GM12878 (cell line): ENCODE results near the gene RPA3. TPM values are rescaled to one million over a fixed set of nuclear protein-coding genes. Genes with fewer than 3 reads are reported as not detected.

Experiments used
- ATAC-seq: fragments of 200-7000 bp; cut with Tn5 transposase; 3 replicates; pipeline ENCODE4 v1.9.1; 2020; ENCODE audit warnings: mild to moderate bottlenecking, moderate library complexity
- BruUV-seq: library from RNA; stranded (reverse); fragments of 400-500 nt; replicated peaks from 2 replicates; lab custom pipeline; 2021; lab: Mats Ljungman, UMichigan
- CTCF ChIA-PET: fragments of 300-600 bp; sonication (Branson Sonifier 250); formaldehyde crosslinking; extraction: SDS; loops from one replicate; lab custom pipeline; 2021; ENCODE audit warnings: inconsistent platforms; lab: Yijun Ruan, JAX
- POLR2A ChIA-PET: fragments of 350-600 bp; formaldehyde crosslinking; extraction: SDS; loops from one replicate; lab custom pipeline; 2021; ENCODE audit warnings: inconsistent platforms; lab: Charles Lee
- RAD21 ChIA-PET: fragments of 300-600 bp; sonication (Branson Sonifier 250); formaldehyde crosslinking; loops from one replicate; lab custom pipeline; 2023; ENCODE audit warnings: antibody characterized with exemption; ENCODE audit not compliant: unreplicated experiment; lab: Charles Lee
- SMC1A ChIA-PET: fragments of 300-600 bp; sonication (Branson Sonifier 250); formaldehyde crosslinking; loops from one replicate; lab custom pipeline; 2023; ENCODE audit not compliant: unreplicated experiment, uncharacterized antibody; lab: Charles Lee
- DNase-seq: peaks from one replicate; pipeline ENCODE4 v3.0.0-alpha.2; 2011; ENCODE audit warnings: low read depth, low spot score
- FAIRE-seq: peaks from 3 replicates; lab custom pipeline; 2011; peaks lifted over from hg19 to GRCh38; lab: Jason Lieb, UNC
- H2AFZ ChIP-seq: 2 replicates; pipeline ENCODE4 v1.6.0; 2011; ENCODE audit warnings: low read depth, low read length, control low read depth; ENCODE audit not compliant: control insufficient read depth
- H3K27ac ChIP-seq: 2 replicates; pipeline ENCODE4 v1.5.1; 2011; ENCODE audit warnings: control low read depth; ENCODE audit not compliant: control insufficient read depth, insufficient read depth
- H3K27me3 ChIP-seq, 2 experiments: replicated peaks in 1 of 2; 2 replicates each; pipeline versions ENCODE4 v1.6.0 to v1.6.1; 2011; ENCODE audit warnings: low read length in 1 of 2; ENCODE audit not compliant: control insufficient read depth in 2 of 2, insufficient read depth in 2 of 2
- H3K36me3 ChIP-seq, 2 experiments: 2 replicates each; pipeline ENCODE4 v1.5.1; 2011; ENCODE audit warnings: low read length in 1 of 2; ENCODE audit not compliant: control insufficient read depth in 2 of 2, insufficient read depth in 2 of 2
- H3K4me1 ChIP-seq: 2 replicates; pipeline ENCODE4 v1.6.1; 2011; ENCODE audit warnings: mild to moderate bottlenecking, low read length, moderate library complexity, mixed read lengths; ENCODE audit not compliant: control insufficient read depth, insufficient read depth
- H3K4me2 ChIP-seq: 2 replicates; pipeline ENCODE4 v1.6.0; 2011; ENCODE audit warnings: control low read depth; ENCODE audit not compliant: control insufficient read depth, insufficient read depth
- H3K4me3 ChIP-seq: fragments of 200-600 bp; sonication (generic); 2 replicates; pipeline ENCODE4 v1.5.1; 2016
- H3K79me2 ChIP-seq: 2 replicates; pipeline ENCODE4 v1.6.0; 2011; ENCODE audit warnings: low read length; ENCODE audit not compliant: control insufficient read depth, insufficient read depth
- H3K9ac ChIP-seq: 2 replicates; pipeline ENCODE4 v1.8.0; 2011; ENCODE audit warnings: low read length, control low read depth, mixed read lengths; ENCODE audit not compliant: control insufficient read depth, insufficient read depth
- H3K9me3 ChIP-seq: replicated peaks from 3 replicates; pipeline ENCODE4 v1.5.1; 2011; ENCODE audit warnings: mild to moderate bottlenecking, low read length; ENCODE audit not compliant: control insufficient read depth, insufficient read depth
- H4K20me1 ChIP-seq: 2 replicates; pipeline ENCODE4 v1.6.0; 2011; ENCODE audit not compliant: control insufficient read depth, insufficient read depth
- CBX3 ChIP-seq: fragments of 200-600 bp; sonication (generic); IDR thresholded peaks from 2 replicates; pipeline ENCODE4 v1.6.1; 2016; ENCODE audit warnings: low read depth, borderline replicate concordance
- CHD1 ChIP-seq: IDR thresholded peaks from 2 replicates; pipeline ENCODE4 v1.6.1; 2012; ENCODE audit warnings: low read depth, low read length, improper control_type of control experiment
- E2F4 ChIP-seq: IDR thresholded peaks from 2 replicates; pipeline ENCODE4 v1.6.1; 2012; ENCODE audit warnings: low read depth, low read length, improper control_type of control experiment
- HDAC6 ChIP-seq: fragments of 200-600 bp; sonication (generic); IDR thresholded peaks from one replicate; pipeline ENCODE4 v1.8.0; 2017; ENCODE audit warnings: antibody characterized with exemption; ENCODE audit not compliant: unreplicated experiment
- IKZF1 ChIP-seq: fragments of 450-650 bp; conservative IDR thresholded peaks from 2 replicates; pipeline ENCODE4 v1.6.1; 2017; ENCODE audit warnings: antibody characterized with exemption, mild to moderate bottlenecking
- NFIC ChIP-seq: IDR thresholded peaks from 2 replicates; pipeline ENCODE4 v1.6.1; 2012; ENCODE audit warnings: low read depth, mild to moderate bottlenecking, inconsistent platforms, low read length, moderate library complexity
- NFXL1 ChIP-seq: fragments of 450-650 bp; IDR thresholded peaks from 2 replicates; pipeline ENCODE4 v1.6.1; 2017; ENCODE audit warnings: antibody characterized with exemption, mild to moderate bottlenecking, borderline replicate concordance
- POLR2A ChIP-seq: IDR thresholded peaks from 2 replicates; pipeline ENCODE4 v1.6.1; 2011; ENCODE audit warnings: low read depth, mild to moderate bottlenecking, low read length
- POLR2AphosphoS2 ChIP-seq: IDR thresholded peaks from 2 replicates; pipeline ENCODE4 v1.6.1; 2011; ENCODE audit warnings: low read depth, mild to moderate bottlenecking, low read length, improper control_type of control experiment, moderate library complexity
- RAD21 ChIP-seq: IDR thresholded peaks from 2 replicates; pipeline ENCODE4 v1.6.1; 2011; ENCODE audit warnings: mild to moderate bottlenecking, low read depth, low read length, moderate library complexity; ENCODE audit not compliant: insufficient read depth
- RAD51 ChIP-seq: fragments of 450-650 bp; IDR thresholded peaks from 2 replicates; pipeline ENCODE4 v1.6.1; 2016; ENCODE audit warnings: moderate library complexity, mild to moderate bottlenecking, inconsistent platforms
- STAT1 ChIP-seq: fragments of 450-650 bp; conservative IDR thresholded peaks from 2 replicates; pipeline ENCODE4 v1.6.1; 2014; ENCODE audit warnings: antibody characterized with exemption, mild to moderate bottlenecking
- STAT3 ChIP-seq: IDR thresholded peaks from 2 replicates; pipeline ENCODE4 v1.6.1; 2011; ENCODE audit warnings: low read depth, low read length, improper control_type of control experiment
- TAF1 ChIP-seq: IDR thresholded peaks from 2 replicates; pipeline ENCODE4 v1.6.1; 2011; ENCODE audit warnings: mild to moderate bottlenecking, low read depth, low read length, borderline replicate concordance
- TARDBP ChIP-seq: IDR thresholded peaks from 2 replicates; pipeline ENCODE4 v1.6.1; 2016; ENCODE audit warnings: borderline replicate concordance
- TCF12 ChIP-seq: IDR thresholded peaks from 2 replicates; pipeline ENCODE4 v1.6.1; 2011; ENCODE audit warnings: low read depth, mild to moderate bottlenecking, low read length
- USF2 ChIP-seq: IDR thresholded peaks from 2 replicates; pipeline ENCODE4 v1.6.1; 2011; ENCODE audit warnings: low read depth, low read length, improper control_type of control experiment, borderline replicate concordance
- ZNF274 ChIP-seq: IDR thresholded peaks from one replicate; pipeline ENCODE4 v1.8.0; 2011; ENCODE audit not compliant: insufficient read length, insufficient read depth
- WGBS: methylation state at CpG from one replicate; pipeline ENCODE4 v1.1.6; 2016; ENCODE audit warnings: low lambda C conversion rate; ENCODE audit not compliant: insufficient replicate concordance, insufficient coverage; ENCODE audit errors: missing lambda C conversion rate; 5-methylcytosine and 5-hydroxymethylcytosine counted together
- in situ Hi-C: fragments of 300-500 bp; cut with MboI; formaldehyde crosslinking; loops from 9 replicates; pipeline ENCODE4 v1.14.3; 2018; ENCODE audit warnings: mixed read lengths
- intact Hi-C: fragments of 100-400 bp; cut with micrococcal nuclease; formaldehyde crosslinking; loops from one replicate; pipeline ENCODE4 v1.14.2; 2022; ENCODE audit not compliant: unreplicated experiment
- polyA plus RNA-seq, 11 experiments: library from polyadenylated mRNA; depleted of rRNA in 4 of 11; unstranded in 6 of 11; stranded (reverse) in 5 of 11; fragments of >200 nt; fragmentation: Nextera tagmentation in 4 of 11; fragmentation: Illumina TruSeq in 1 of 11; extraction: Ambion mirVana in 4 of 11; extraction: Trizol in 1 of 11; gene quantifications; 1 replicate in 1 of 11; 2 replicates in 10 of 11; pipeline versions ENCODE4 v1.2.1 to v1.2.3, GENCODE V29; 2011 to 2016; ENCODE audit warnings: inconsistent platforms in 2 of 11, missing spikeins in 2 of 11, low read depth in 1 of 11
- total RNA-seq, 4 experiments: library from RNA; depleted of rRNA in 3 of 4; stranded (reverse); fragments of >200 nt in 3 of 4; fragmentation: Illumina TruSeq in 1 of 4; extraction: Trizol in 1 of 4; gene quantifications; 2 replicates each; pipeline versions ENCODE4 v1.2.1 to v1.2.3, GENCODE V29; 2013 to 2021
- TF ChIP-seq, protein P1 (sequence below): fragments of 450-650 bp; formaldehyde crosslinking; IDR thresholded peaks from 2 replicates; pipeline ENCODE4 v1.4.0; 2022; ENCODE audit warnings: mild to moderate bottlenecking, moderate library complexity

The RPA3 gene
- total and polyA plus RNA-seq, 10 of the 15 experiments (the other 5 are each of a cell fraction or from before 2014, with no cell fraction given), result 60.2 to 343 (median 112) TPM

DNA sequence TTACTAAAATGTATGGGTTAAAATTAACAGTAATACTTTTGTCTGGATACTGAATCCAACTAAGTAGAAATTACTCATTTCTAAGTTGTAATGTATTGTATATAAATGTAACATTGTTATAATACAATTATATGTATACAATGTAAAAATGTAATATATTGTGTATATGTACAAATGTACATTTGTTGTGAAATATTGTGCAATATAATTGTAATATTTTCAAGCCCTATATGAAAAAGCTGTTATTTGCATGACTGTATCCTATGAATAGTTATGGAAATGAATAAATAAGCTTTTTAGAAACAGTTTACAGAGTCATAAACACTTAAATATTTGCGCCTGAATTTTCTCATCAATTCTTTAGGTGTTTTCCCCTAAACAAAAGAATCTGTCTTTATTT, 98.2 kb downstream of the RPA3 start:
- no peak overlapping the region for H3K4me3 ChIP-seq
- no peak for FAIRE-seq
- intact Hi-C loops (no loop called here), in situ Hi-C loops (no loop called here)
- RAD21 ChIA-PET, result no interaction called here
- BruUV-seq, result no TSS peak
- H3K36me3 ChIP-seq, result no peaks in the 10 kb centered on the region
- no peak for DNase-seq
- POLR2A ChIA-PET, result no interaction called here
- no peaks in the 10 kb centered on the region for H3K9me3 ChIP-seq
- TF ChIP-seq TARDBP (no peak), CBX3 (no peak), NFXL1 (no peak), STAT1 (no peak), HDAC6 (no peak), NFIC (no peak), RAD51 (no peak), RAD21 (no peak), TCF12 (no peak), USF2 (no peak), IKZF1 (no peak), POLR2A (no peak), POLR2AphosphoS2 (no peak), ZNF274 (no peak), CHD1 (no peak), TAF1 (no peak), E2F4 (no peak), STAT3 (no peak)
- TF ChIP-seq, protein P1, sequence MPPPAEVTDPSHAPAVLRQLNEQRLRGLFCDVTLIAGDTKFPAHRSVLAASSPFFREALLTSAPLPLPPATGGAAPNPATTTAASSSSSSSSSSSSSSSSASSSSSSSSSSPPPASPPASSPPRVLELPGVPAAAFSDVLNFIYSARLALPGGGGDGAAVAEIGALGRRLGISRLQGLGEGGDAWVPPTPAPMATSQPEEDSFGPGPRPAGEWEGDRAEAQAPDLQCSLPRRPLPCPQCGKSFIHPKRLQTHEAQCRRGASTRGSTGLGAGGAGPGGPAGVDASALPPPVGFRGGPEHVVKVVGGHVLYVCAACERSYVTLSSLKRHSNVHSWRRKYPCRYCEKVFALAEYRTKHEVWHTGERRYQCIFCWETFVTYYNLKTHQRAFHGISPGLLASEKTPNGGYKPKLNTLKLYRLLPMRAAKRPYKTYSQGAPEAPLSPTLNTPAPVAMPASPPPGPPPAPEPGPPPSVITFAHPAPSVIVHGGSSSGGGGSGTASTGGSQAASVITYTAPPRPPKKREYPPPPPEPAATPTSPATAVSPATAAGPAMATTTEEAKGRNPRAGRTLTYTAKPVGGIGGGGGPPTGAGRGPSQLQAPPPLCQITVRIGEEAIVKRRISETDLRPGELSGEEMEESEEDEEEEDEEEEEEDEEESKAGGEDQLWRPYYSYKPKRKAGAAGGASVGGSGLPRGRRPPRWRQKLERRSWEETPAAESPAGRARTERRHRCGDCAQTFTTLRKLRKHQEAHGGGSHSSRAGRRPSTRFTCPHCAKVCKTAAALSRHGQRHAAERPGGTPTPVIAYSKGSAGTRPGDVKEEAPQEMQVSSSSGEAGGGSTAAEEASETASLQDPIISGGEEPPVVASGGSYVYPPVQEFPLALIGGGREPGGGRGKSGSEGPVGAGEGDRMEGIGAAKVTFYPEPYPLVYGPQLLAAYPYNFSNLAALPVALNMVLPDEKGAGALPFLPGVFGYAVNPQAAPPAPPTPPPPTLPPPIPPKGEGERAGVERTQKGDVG (CRISPR knock-in tag), result no peak
- CTCF ChIA-PET, result no interaction called here
- no peak overlapping the region for H3K9ac ChIP-seq
- SMC1A ChIA-PET, result interaction anchor here (0.9 kb wide), 1 partner anchor 10 kb away, joined by 3 read pairs; no protein-coding TSS in a partner anchor
- no peaks in the 10 kb centered on the region for H3K4me1 ChIP-seq
- H2AFZ ChIP-seq, result no peak overlapping the region
- 100% methylated on average over 1 of the region's 1 CpG for WGBS
- H3K4me2 ChIP-seq, result no peak overlapping the region
- H4K20me1 ChIP-seq, result no peaks in the 10 kb centered on the region
- H3K27me3 ChIP-seq, result no peaks in the 10 kb centered on the region
- no peak overlapping the region for H3K27ac ChIP-seq
- ATAC-seq, result no peak
- no peaks in the 10 kb centered on the region for H3K79me2 ChIP-seq
